ENCODE data around the gene G0S2. TPM values are rescaled to one million over a fixed set of nuclear protein-coding genes. Genes with fewer than 3 reads are reported as not detected.
A peak's percentile ranks its signal among the peaks of the same experiment; 100 is the strongest.

G0S2 gene
- polyA plus RNA-seq, 3 donors from 2014 or later: 0.59 to 3.1 TPM; not detected in 1

DNA sequence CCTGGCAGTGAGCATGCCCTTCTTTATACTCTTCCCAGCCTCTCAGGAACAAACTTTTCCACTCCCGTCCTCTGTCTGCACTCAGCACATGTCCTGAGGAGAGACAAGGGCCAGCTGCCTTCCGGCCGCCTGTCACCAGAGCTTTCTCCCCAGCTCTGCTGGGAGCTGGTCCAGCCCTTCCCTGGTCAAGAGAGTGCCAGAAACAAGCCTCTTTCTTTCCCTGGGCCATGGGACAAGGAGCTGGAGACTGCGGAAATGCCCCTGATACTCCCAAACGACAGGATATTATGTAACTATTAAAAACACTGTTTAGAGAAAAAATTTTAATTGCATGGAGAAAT is 33.4 kb upstream of the G0S2 start:
- H3K36me3 Mint-ChIP-seq: no peaks in the 10 kb centered on the region
- H3K27me3 Mint-ChIP-seq (ENCODE audit: low read depth in 3 of 3): peaks cover 0 to 3% (median 1%) of the 10 kb centered on the region in 3 donors
- H3K4me1 Mint-ChIP-seq: no peaks in the 10 kb centered on the region
- no peak for DNase-seq
- H3K4me3 Mint-ChIP-seq: no peak overlapping the region
- H3K9me3 Mint-ChIP-seq: no peaks in the 10 kb centered on the region
- no peak overlapping the region for H3K27ac Mint-ChIP-seq

DNA sequence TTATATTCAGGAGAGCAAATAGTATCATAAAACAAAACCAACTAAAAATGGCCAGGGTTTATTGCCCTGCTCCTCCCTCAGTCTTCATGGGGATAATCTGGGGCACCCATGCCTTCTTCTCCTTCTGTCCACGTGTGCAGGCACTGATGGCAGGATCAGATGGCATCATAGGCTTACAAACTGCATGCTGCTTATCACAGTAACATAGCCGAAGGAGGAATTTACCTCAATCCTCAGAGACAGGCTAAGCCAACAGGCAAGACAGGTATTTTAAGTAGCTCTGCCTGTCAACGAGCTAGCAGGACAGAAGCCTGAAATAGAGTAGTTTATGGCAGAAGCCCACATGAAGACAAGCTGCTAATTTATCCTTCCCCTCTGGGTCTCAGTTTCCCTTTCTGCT is 32.4 kb upstream of the G0S2 start:
- Mint-ChIP-seq H3K4me1 (no peaks in the 10 kb centered on the region), H3K4me3 (no peak overlapping the region), H3K27me3 (ENCODE audit: low read depth in 3 of 3) (peaks cover 0 to 3% (median 1%) of the 10 kb centered on the region in 3 donors), H3K36me3 (no peaks in the 10 kb centered on the region), H3K27ac (no peak overlapping the region), H3K9me3 (no peaks in the 10 kb centered on the region)
- DNase-seq: no peak

DNA sequence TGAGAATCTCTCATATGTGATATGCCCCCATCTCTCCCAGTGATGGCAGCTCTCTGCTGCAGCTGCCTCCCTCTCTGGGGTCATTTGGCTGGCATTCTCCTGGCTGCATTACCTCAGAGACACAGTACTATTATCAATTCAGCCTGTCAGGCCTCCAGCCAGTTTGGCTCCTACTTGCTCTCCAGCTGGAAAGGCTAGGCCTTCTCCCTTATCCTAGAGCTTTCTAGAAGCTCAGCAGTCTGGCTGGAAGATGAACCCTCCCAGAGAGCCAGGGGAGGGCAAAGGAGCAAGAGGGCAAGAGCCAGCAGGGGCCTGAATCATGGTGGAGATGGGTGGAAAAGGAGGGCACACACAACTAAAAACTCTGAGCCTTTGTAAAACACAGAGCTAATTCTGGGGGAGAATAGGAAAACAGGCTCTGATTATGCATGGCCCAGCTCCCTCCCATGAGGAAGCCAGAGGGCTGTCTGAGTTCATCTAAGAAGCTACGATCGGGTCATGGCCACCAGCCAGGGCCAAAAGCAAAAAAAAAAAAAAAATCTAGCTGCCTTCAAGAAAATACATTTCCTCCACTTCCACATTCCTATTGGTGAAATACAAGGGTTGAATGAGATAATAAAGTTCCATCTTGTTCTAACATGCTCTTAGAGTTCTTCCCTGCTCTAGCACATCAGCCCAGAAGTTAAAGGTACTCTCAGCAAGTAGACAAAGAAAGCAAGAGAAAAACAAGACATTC is 31.8 kb upstream of the G0S2 start:
- Mint-ChIP-seq H3K27me3 (ENCODE audit: low read depth in 3 of 3) (peaks cover 0 to 3% (median 1%) of the 10 kb centered on the region in 3 donors), H3K4me1 (no peaks in the 10 kb centered on the region), H3K27ac (no peak overlapping the region), H3K4me3 (no peak overlapping the region), H3K36me3 (no peaks in the 10 kb centered on the region), H3K9me3 (no peaks in the 10 kb centered on the region)
- DNase-seq: no peak

DNA sequence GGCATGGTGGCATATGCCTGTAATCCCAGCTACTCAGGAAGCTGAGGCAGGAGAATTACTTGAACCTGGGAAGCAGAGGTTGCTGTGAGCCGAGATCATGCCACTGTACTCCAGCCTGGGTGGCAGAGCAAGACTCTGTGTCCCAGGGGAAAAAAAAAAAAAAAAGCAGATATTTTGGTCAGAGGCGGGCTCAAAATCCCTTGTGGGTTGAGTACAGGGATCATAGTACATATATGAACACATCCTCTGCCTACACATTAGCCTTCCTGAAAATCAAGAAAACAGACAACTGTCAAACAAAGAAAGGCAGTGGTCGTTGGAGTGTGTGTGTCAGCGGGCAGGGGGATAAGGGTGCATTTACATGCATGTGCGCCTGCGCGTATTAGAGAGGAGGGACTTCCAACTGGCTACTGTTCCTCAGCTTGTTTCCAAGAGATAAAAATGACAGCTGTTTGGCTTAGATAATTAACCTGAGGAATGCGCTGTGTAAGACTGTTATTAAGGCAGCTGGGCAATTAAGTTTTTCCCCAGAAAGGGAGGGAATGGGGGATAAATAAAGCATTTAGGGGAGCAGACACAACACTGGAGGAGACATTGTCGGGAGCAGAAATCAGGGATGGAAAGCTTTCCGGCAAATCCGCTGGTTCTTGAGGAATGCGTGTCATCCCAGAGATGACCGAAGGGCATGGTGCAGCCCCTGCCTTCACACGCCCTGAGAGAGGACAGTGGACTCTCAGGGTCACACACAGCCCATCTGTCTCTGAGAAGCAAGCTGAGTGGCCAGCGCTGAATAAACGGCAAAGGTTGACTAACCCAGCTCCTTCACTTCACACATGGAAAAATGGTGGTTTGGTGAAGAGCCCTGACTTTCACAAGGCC is 29.4 kb upstream of the G0S2 start:
- no peak overlapping the region for H3K27ac Mint-ChIP-seq
- DNase-seq: no peak
- no peak overlapping the region for H3K4me3 Mint-ChIP-seq
- no peaks in the 10 kb centered on the region for H3K36me3 Mint-ChIP-seq
- H3K9me3 Mint-ChIP-seq: no peaks in the 10 kb centered on the region
- peaks cover 3 to 5% of the 10 kb centered on the region in 2 donors for H3K4me1 Mint-ChIP-seq
- H3K27me3 Mint-ChIP-seq (ENCODE audit: low read depth in 3 of 3): peaks cover 0 to 3% (median 1%) of the 10 kb centered on the region in 3 donors

DNA sequence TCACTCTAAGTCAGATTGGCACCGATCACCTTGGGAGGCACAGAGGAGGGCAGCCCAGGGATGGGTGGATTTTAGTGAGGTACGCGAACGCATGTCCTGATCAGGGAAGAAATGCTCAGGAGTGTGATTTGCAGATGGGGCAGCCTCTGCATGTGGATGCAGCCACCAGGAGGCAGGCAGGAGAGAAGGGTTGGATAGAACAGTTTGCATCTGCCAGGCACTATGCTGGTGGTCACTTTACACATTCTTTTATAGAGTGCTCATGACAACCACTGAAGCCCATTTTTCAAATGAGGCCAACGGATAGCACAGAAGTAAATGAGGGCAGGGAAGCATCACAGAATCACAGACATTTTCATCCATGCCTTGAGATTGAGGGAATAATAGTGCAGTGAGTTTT is 28.7 kb upstream of the G0S2 start:
- Mint-ChIP-seq H3K27ac (no peak overlapping the region), H3K4me3 (no peak overlapping the region), H3K4me1 (peaks cover 5 to 7% of the 10 kb centered on the region in 2 donors), H3K9me3 (no peaks in the 10 kb centered on the region), H3K36me3 (no peaks in the 10 kb centered on the region), H3K27me3 (ENCODE audit: low read depth in 3 of 3) (peaks cover 0 to 3% (median 1%) of the 10 kb centered on the region in 3 donors)
- no peak for DNase-seq

DNA sequence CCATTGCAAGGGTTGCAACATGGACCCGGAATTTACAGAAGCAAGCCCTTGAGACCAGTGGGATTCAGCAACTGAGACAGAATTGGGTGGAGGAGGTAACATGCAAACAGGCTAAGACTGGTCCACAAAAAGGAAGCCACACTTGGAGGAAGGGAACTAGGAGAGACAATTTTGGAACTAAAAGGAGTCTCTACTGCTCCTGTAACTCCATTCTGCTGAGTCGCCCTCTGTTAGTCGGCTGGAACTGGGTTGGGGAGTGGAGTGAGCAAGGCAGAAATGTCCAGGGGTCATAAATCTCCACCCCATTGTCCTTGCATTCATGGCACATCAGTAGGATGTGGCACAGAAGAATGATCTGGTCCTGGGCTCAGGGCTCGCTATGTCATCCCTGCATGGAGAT is 28.1 kb upstream of the G0S2 start:
- H3K4me3 Mint-ChIP-seq: no peak overlapping the region
- no peak for DNase-seq
- H3K9me3 Mint-ChIP-seq: no peaks in the 10 kb centered on the region
- no peaks in the 10 kb centered on the region for H3K36me3 Mint-ChIP-seq
- H3K27me3 Mint-ChIP-seq (ENCODE audit: low read depth in 3 of 3): peaks cover 0 to 3% (median 0%) of the 10 kb centered on the region in 3 donors
- H3K27ac Mint-ChIP-seq: no peak overlapping the region
- peaks cover 5 to 7% of the 10 kb centered on the region in 2 donors for H3K4me1 Mint-ChIP-seq

DNA sequence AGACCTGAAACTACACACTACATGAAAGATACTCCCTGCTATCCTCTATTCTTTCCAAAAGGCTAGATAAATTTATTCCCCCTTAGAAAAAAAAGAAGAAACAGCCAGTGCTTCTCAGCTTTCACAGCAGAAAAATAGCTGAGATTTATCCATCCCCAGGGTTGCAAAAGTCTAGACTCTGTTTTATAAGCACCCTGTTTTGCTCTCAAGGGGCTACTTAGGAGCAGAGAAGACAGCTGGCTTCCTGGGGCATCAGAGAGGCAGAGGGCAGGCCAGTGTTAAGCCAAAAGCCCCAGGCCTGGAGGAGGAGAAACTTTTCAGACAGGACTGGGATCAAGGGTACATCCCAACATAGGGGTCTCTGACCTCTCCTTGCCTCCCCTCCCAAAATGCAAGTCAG is 26.9 kb upstream of the G0S2 start:
- no peaks in the 10 kb centered on the region for H3K27me3 Mint-ChIP-seq (ENCODE audit: low read depth in 3 of 3)
- H3K27ac Mint-ChIP-seq: peak overlapping the region in 1 of 6 donors; percentile 0
- no peaks in the 10 kb centered on the region for H3K36me3 Mint-ChIP-seq
- peaks cover 5 to 7% of the 10 kb centered on the region in 2 donors for H3K4me1 Mint-ChIP-seq
- no peaks in the 10 kb centered on the region for H3K9me3 Mint-ChIP-seq
- no peak overlapping the region for H3K4me3 Mint-ChIP-seq
- DNase-seq: no peak

DNA sequence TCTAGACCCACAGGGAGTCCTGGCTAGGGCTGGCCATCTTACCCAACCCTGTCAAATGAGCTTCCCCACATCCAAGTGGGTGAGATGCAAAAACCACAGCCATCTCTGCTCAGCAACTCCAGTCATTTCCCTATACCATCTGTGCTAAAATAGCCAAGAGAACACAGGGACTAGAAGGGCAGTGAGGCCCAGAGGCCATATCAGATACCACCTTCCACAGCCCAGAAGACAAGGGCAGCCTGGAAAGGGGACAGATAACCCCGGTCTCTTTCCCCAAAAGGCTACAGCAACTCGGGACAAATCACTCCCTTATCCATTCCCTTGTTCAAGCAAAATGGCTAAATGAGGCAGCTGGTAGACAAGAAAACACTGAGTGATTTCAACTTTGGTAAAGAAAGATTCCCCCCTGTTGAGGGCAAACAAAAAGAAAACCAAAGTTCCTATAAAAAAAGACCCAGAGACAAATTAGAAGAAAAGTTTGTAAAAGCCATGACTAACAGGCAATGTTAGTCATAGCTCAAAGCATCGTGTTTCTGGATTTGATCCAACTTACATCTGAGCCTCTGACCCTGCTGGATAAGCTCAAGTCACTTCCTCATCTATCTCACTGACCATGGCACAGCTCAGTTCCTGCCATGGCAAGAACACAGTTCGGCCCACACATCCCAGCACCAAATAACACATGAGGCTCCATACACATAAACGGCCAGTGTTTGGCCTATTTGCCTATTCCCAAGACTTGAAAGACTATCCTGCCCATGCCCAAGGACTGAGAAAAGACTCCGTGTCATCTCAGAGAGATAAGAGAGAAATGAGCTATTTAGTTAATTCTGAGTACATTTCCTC is 26.1 kb upstream of the G0S2 start:
- H3K4me3 Mint-ChIP-seq: no peak overlapping the region
- H3K27ac Mint-ChIP-seq: peak overlapping the region in 2 of 6 donors; percentile 2 to 17
- peaks cover 0 to 2% (median 0%) of the 10 kb centered on the region in 3 donors for H3K27me3 Mint-ChIP-seq (ENCODE audit: low read depth in 3 of 3)
- H3K4me1 Mint-ChIP-seq: peaks cover 5 to 7% of the 10 kb centered on the region in 2 donors
- no peak for DNase-seq
- no peaks in the 10 kb centered on the region for H3K36me3 Mint-ChIP-seq
- H3K9me3 Mint-ChIP-seq: no peaks in the 10 kb centered on the region

DNA sequence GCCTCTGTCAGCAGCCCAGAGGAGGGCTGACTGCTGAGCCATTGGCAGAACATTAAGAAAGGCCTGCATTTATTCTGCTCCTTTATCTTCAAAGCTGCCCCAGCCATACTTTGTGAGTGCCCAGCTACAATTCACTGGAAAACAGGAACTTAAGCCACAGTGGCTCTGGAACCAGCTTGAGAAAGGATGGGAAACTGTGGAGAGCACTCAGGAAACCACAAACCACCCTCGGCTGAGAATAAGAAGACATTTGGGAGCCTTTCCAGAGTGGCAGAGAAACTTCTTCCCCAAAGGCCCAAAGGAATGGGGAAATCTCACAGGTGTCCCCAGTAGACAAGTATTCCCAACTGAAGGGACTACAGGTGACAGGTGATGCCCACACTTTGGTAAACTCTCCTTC is 24.8 kb upstream of the G0S2 start:
- Mint-ChIP-seq H3K4me3 (no peak overlapping the region), H3K9me3 (no peaks in the 10 kb centered on the region), H3K4me1 (peaks cover 5 to 7% of the 10 kb centered on the region in 2 donors), H3K27ac (peak overlapping the region in 1 of 6 donors; percentile 27), H3K36me3 (no peaks in the 10 kb centered on the region), H3K27me3 (ENCODE audit: low read depth in 3 of 3) (peaks cover 0 to 2% (median 0%) of the 10 kb centered on the region in 3 donors)
- DNase-seq: no peak

DNA sequence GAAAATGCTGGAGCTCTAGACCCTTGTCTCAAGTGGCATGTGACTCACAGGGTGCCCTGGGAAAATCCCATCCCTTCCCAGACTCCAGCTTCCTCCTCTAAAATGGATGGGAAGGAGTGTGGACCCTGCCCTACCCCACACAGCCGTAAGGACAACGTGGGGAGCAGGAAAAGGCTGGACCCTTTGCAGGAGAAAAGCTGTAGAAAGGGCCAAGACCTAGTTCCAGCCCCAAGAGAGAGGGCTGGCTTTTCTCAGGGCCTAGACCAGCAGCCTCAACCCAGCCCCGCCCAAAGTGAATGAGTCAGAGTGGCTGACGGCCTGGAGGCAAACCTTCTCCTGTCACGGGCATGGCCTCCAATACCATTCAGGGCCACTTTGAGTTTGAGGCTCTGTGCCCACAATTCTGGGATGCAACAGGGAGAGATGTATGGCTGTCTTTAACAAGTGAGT is 24.0 kb upstream of the G0S2 start:
- DNase-seq: peak in 1 of 3 donors; percentile 20
- H3K4me1 Mint-ChIP-seq: peaks cover 5 to 7% of the 10 kb centered on the region in 2 donors
- no peaks in the 10 kb centered on the region for H3K9me3 Mint-ChIP-seq
- no peak overlapping the region for H3K4me3 Mint-ChIP-seq
- no peaks in the 10 kb centered on the region for H3K36me3 Mint-ChIP-seq
- peaks cover 0 to 2% (median 0%) of the 10 kb centered on the region in 3 donors for H3K27me3 Mint-ChIP-seq (ENCODE audit: low read depth in 3 of 3)
- H3K27ac Mint-ChIP-seq: peak overlapping the region in 2 of 6 donors; percentile 5 to 27

DNA sequence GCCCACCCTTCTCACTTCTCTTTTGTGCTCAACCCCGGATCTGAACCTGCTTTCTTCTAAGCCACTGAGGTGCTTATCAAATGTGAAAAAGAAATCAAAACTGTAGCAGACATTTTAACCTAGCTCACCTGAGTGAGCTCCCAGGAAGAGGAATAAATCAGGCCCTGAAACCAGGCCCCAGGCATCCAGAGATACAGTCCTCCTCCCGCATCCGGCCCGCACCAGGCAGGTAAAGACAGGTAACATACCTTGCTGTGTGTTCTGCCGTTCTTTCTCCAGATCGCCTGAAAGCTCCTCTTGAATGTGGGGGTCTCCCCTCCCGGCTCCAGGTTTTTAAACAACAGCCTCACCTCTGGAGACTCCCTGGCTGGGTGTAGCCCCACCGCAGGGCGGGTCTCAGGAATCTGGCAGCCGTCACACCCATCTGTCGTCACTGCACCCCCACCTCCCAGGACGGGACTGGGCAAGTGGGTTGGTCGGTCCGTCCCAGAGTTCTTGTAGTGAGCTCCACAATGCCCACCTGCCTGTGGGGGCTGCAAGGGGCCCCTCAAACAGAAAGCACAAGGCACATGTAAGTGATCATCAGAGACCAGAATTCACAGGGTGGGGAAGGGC is 23.0 kb upstream of the G0S2 start, which contains the start of gene LAMB3:
LAMB3 (minus strand) TSS at position 305 of the 615 bp plus-strand sequence. CDS start 1,481 bp downstream, outside the sequence.
- no peak for DNase-seq
- peaks cover 0 to 2% (median 0%) of the 10 kb centered on the region in 3 donors for H3K27me3 Mint-ChIP-seq (ENCODE audit: low read depth in 3 of 3)
- no peaks in the 10 kb centered on the region for H3K36me3 Mint-ChIP-seq
- no peaks in the 10 kb centered on the region for H3K9me3 Mint-ChIP-seq
- peaks cover 5 to 7% of the 10 kb centered on the region in 2 donors for H3K4me1 Mint-ChIP-seq
- H3K27ac Mint-ChIP-seq: peak within 1 kb of the TSS in 2 of 6 donors; percentile 5 to 27
- H3K4me3 Mint-ChIP-seq: no peak within 1 kb of the TSS

DNA sequence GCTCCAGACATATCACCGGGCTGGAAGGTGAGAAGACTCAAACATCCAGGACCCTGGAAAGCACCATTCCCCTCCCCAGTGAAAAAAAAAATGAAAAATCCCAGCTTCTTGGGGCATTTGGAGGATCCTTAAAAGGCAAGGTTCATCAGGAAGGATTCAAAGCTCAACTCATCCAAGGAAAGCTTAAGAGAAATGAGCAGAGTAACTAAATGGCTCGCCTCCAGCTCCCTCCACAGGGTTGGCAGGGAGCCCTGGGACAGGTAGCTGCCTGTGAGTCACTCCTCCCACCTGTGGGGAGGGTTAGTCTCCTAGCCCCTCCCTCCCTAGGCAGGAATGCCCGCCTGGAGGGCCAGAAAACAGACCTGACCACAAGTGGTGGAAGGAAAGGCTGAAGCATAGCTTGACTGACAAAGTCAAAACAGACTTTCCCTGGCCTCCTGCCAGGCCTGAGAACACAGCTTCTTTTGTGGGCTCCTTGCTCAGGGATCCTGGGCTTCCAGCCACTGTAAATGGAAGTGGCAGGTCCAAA is 22.3 kb upstream of the G0S2 start:
- Mint-ChIP-seq H3K4me1 (peaks cover 5 to 7% of the 10 kb centered on the region in 2 donors), H3K27ac (peak overlapping the region in 1 of 6 donors; percentile 16)

DNA sequence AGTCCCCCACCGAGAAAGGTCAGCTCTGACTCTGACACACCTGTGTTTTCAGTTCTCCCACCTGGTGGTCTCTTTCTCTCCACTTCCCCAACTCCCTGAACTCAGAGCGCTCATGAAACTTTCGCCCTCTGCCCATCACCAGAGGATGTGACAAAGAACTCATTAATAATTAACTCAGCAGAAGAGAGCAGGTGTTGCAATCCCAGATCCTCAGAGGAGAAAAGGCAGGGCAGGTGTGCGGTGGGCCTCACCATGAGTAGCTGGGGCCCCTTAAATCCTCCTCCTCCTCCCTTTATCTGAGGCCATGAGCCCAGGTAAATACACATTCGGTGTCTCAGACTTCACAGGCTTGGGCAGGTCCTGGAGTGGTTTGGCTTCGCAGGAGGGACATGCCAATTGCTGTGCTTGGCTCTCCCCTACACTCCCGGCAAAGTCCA is 21.3 kb upstream of the G0S2 start:
- Mint-ChIP-seq H3K27me3 (ENCODE audit: low read depth in 3 of 3) (peaks cover 0 to 5% (median 2%) of the 10 kb centered on the region in 3 donors), H3K4me3 (no peak overlapping the region), H3K9me3 (no peaks in the 10 kb centered on the region), H3K36me3 (no peaks in the 10 kb centered on the region), H3K4me1 (peaks cover 5 to 7% of the 10 kb centered on the region in 2 donors), H3K27ac (no peak overlapping the region)
- DNase-seq: no peak

More for the DNA sequence above, 22.3 kb upstream of the G0S2 start:
- no peaks in the 10 kb centered on the region for H3K9me3 Mint-ChIP-seq
- no peak for DNase-seq
- H3K27me3 Mint-ChIP-seq (ENCODE audit: low read depth in 3 of 3): peaks cover 0 to 2% (median under 1%) of the 10 kb centered on the region in 3 donors
- no peak overlapping the region for H3K4me3 Mint-ChIP-seq
- no peaks in the 10 kb centered on the region for H3K36me3 Mint-ChIP-seq

All from immature natural killer cell (primary cell).